ENCODE data around the gene SUGT1. TPM values are rescaled to one million over a fixed set of nuclear protein-coding genes. Genes with fewer than 3 reads are reported as not detected.
"Not testable (repeated sequence)": the region's sequence is repeated elsewhere in the genome, so short reads cannot be mapped to it uniquely, and the experiment has no call there.

Gene SUGT1
- total RNA-seq, 3 donors from 2014 or later, result 24.6 to 40.8 (median 29.1) TPM

- H3K27ac ChIP-seq, result no peak overlapping the region
Measured at GRCh38 chr13:52696566-52696965, 43.9 kb downstream of the SUGT1 start.

GRCh38 chr13:52701728-52702465, 49.3 kb downstream of the SUGT1 start:
- Histone ChIP-seq H3K27me3 (no peaks in the 10 kb centered on the region), H3K36me3 (no peaks in the 10 kb centered on the region), H3K4me1 (no peaks in the 10 kb centered on the region), H3K27ac (no peak overlapping the region), H3K9me3 (no peaks in the 10 kb centered on the region), H3K4me3 (no peak overlapping the region)
- intact Hi-C loops (cut with DNase I; ENCODE audit: low total_unique reads), result no loop called here
- no peak for DNase-seq (ENCODE audit: low spot score in 2 of 2)
- TF ChIP-seq POLR2A (IDR thresholded peaks at IDR 0.05) (no peak), CTCF (IDR thresholded peaks at IDR 0.05) (no peak), POLR2AphosphoS5 (IDR thresholded peaks at IDR 0.05) (no peak)

More at GRCh38 chr13:52696566-52696965, 43.9 kb downstream of the SUGT1 start:
- no peak for TF ChIP-seq POLR2A (IDR thresholded peaks at IDR 0.05)
- TF ChIP-seq CTCF (IDR thresholded peaks at IDR 0.05), result no peak
- TF ChIP-seq POLR2AphosphoS5 (IDR thresholded peaks at IDR 0.05), result no peak
- H3K4me1 ChIP-seq, result no peaks in the 10 kb centered on the region
- no peaks in the 10 kb centered on the region for H3K9me3 ChIP-seq
- H3K4me3 ChIP-seq, result no peak overlapping the region
- DNase-seq (ENCODE audit: low spot score in 2 of 2), result no peak
- H3K27me3 ChIP-seq, result no peaks in the 10 kb centered on the region
- no peaks in the 10 kb centered on the region for H3K36me3 ChIP-seq
- intact Hi-C loops (cut with DNase I; ENCODE audit: low total_unique reads), result no loop called here

GRCh38 chr13:52703482-52703881, 50.8 kb downstream of the SUGT1 start:
- no peak for DNase-seq (ENCODE audit: low spot score in 2 of 2)
- no peaks in the 10 kb centered on the region for H3K36me3 ChIP-seq
- no peak for TF ChIP-seq CTCF (IDR thresholded peaks at IDR 0.05)
- TF ChIP-seq POLR2AphosphoS5 (IDR thresholded peaks at IDR 0.05), result no peak
- TF ChIP-seq POLR2A (IDR thresholded peaks at IDR 0.05), result no peak
- no peak overlapping the region for H3K4me3 ChIP-seq
- H3K27ac ChIP-seq, result no peak overlapping the region
- intact Hi-C loops (cut with DNase I; ENCODE audit: low total_unique reads), result no loop called here
- H3K9me3 ChIP-seq, result no peaks in the 10 kb centered on the region
- no peaks in the 10 kb centered on the region for H3K27me3 ChIP-seq
- no peaks in the 10 kb centered on the region for H3K4me1 ChIP-seq

- Histone ChIP-seq H3K4me1 (no peaks in the 10 kb centered on the region), H3K27me3 (no peaks in the 10 kb centered on the region), H3K27ac (no peak overlapping the region), H3K36me3 (no peaks in the 10 kb centered on the region), H3K4me3 (no peak overlapping the region), H3K9me3 (no peaks in the 10 kb centered on the region)
- no peak for DNase-seq (ENCODE audit: low spot score in 2 of 2)
- intact Hi-C loops (cut with DNase I; ENCODE audit: low total_unique reads), result no loop called here
- TF ChIP-seq POLR2A (IDR thresholded peaks at IDR 0.05) (no peak), CTCF (IDR thresholded peaks at IDR 0.05) (no peak), POLR2AphosphoS5 (IDR thresholded peaks at IDR 0.05) (no peak)
Measured at GRCh38 chr13:52706081-52706480, 53.4 kb downstream of the SUGT1 start.

GRCh38 chr13:52707375-52707774, 54.7 kb downstream of the SUGT1 start:
- TF ChIP-seq POLR2A (IDR thresholded peaks at IDR 0.05) (no peak), POLR2AphosphoS5 (IDR thresholded peaks at IDR 0.05) (no peak), CTCF (IDR thresholded peaks at IDR 0.05) (no peak)
- H3K27me3 ChIP-seq, result no peaks in the 10 kb centered on the region

GRCh38 chr13:52708266-52708665, 55.6 kb downstream of the SUGT1 start:
- H3K9me3 ChIP-seq; H3K36me3 ChIP-seq; H3K4me3 ChIP-seq; H3K27me3 ChIP-seq; DNase-seq (ENCODE audit: low spot score in 2 of 2); H3K4me1 ChIP-seq; H3K27ac ChIP-seq; intact Hi-C loops (cut with DNase I; ENCODE audit: low total_unique reads): not testable (repeated sequence)

More at GRCh38 chr13:52707375-52707774, 54.7 kb downstream of the SUGT1 start:
- Histone ChIP-seq H3K27ac (no peak overlapping the region), H3K36me3 (no peaks in the 10 kb centered on the region), H3K4me3 (no peak overlapping the region), H3K9me3 (no peaks in the 10 kb centered on the region), H3K4me1 (no peaks in the 10 kb centered on the region)
- intact Hi-C loops (cut with DNase I; ENCODE audit: low total_unique reads), result no loop called here
- no peak for DNase-seq (ENCODE audit: low spot score in 2 of 2)
